NCI-H2081 (cell line): ENCODE data around the gene CEP57L1.
"Not testable (repeated sequence)": the region's sequence is repeated elsewhere in the genome, so short reads cannot be mapped to it uniquely, and the experiment has no call there.

ENCODE experiments used
- DNase-seq, 2 experiments: peaks; one replicate each; lab custom pipeline; 2025; lab: John Stamatoyannopoulos, UW

Gene CEP57L1

DNA sequence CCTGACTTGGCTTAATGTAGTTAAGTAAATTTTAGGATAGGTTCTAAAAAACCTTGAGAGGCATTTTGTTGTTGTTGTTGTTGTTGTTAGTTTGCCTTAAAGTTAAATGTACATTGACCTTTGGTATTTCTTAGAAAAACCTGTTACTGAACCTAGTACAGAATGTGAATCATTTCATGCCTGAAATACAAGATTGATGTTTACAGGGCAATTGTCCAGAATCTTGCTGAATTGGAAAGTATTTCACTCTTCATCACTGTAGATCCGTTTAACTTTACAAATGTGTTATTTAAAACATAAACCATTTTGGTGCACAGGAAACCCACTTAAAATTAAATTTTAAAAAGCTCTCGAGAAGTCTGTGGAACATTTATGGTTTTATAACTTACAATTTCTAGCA lies 75.0 kb downstream of the CEP57L1 start:
- no peak for DNase-seq

DNA sequence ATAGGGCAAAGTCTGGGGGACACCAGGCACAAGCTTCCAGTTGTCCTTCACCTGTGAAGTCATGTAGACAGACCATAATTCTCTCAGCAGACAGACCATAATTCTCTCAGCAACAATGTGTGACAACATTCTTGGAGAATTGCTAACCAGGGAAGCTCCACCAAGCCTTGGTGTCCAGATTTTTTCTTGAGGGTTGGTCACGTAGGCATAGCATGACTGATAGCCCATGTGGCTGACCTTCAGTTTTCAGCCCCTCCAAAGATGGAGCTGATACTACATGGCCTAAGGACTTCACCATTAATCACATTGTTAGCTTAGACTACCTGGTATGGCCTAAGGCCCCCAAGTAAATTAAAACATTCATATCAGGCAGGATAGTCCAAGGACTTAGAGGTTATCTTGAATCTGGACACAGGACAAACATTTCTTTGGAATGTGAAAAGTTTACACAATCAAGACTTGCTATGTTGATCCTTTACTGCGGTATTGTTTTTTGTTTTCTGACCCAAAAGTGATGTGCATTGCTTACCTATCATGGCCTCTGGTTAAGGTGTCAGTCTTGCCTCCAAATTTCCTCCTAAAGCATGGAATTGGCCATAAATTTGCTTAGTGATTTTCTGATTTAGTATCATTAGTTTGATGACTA lies 76.9 kb downstream of the CEP57L1 start:
- DNase-seq = no peak

DNA sequence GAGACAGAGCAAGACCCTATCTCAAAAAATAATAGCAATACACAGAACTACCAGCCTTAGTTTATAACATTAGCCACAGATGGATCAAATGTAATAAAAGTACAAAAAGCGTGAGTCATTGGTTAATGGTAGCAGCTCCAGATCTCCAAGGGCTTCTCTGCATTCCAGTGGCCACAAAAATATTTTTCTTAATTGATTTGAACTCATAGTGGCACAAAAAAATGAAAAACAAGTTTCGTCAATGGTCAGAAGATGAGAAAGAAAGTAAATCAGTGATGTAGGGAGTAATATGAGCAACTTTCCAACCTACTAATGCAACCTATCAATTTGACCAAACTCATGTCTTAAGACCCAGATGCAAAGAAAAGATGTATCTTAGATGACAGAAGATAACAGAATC lies 79.6 kb downstream of the CEP57L1 start:
- no peak for DNase-seq

DNA sequence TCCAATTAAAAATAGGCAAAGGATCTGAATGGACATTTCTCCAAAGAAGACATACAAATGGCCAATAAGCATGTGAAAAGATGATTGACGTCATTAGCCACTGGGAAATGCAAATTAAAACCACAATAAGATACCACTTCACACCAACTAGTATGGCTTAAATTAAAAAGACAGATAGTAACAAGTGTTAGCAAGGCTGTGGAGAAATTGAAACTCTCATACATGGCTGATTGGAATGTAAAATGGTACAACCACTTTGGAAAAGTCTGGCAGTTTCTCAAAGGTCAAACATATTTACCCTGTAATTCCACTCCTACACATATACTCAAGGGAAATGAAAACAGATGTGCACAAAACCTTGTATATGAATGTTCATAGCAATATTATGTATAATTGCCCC lies 83.6 kb downstream of the CEP57L1 start:
- no peak for DNase-seq

DNA sequence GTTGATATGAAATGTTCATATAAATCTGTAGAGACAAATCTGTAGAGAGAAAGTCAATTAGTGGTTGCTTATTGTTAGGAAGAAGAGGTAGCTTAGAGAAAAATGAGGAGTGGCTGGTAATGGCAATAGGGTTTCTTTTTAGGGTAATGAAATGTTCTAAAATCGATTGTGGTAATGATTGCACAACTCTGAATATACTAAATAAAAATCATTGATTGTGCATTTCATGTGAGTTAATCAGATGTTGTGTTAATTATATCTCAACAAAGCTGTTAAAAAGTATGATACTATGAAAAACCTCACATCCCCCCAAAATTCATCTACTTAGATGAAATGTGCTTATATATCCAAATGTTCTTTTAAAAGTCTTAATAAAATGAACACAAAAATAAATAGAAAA lies 84.2 kb downstream of the CEP57L1 start:
- no peak for DNase-seq

DNA sequence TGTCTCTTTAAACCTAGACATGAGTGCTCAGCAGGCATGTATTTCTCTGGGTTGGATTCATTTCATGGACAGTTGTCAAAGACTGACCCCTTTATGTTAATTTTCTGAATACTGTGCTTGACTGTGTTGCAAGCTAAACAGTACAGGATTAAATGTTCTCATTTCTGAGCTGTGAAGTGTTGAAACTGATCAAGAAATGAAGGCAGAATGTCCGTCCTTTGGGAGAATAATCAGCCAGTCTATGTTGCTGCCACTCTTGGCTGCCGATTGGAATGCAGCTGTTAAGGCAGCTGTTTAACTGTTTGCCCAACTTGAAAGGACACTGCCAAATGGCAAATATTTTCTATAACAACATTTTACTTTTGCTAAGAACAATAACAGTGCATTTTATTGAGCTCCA lies 87.3 kb downstream of the CEP57L1 start:
- peak in 1 of 2 experiments; percentile 27 for DNase-seq

DNA sequence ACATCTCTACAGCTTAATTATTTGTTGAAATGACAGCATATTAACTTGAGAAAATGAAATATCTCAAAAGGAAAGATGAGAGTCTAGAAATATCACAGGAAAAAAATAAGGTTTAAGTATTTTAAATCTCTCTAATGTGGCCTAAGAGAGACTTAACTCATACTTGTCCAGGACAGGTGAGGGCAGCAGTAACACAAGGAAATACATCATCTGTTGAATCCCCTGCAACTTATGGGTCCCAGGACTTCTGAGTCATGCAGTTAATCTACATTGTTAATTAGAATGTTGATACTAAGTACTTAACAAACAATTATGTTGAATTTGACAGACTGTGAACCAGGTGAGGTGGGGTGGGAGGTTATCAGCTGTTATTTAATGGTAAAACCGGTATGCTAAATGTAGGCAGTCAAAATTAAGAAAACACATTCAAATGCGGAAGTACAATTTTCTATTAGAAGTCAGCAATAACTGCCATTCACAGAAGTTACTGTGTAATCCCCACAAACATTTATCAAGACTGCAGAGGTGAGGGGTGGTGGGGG lies 87.9 kb downstream of the CEP57L1 start:
- no peak for DNase-seq

DNA sequence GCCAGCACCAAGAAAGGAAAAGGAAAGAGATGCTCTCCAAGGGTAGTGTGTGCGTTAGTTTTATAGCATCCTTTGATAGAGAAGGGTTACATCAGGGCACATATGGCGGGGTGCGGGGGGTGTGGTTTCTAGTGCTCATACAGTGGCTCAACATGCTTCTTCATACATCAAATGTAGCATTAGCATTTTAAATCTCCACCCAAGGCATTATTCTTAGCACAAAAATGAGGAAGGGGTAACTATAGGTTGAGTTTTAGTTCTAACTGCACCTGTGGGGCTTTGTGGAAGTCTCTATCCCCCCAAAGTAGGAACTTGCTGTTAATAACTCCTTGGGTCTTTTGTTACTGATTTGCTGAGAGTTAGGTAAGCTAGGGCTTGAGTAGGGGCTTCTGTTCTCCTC lies 89.3 kb downstream of the CEP57L1 start:
- DNase-seq = no peak

DNA sequence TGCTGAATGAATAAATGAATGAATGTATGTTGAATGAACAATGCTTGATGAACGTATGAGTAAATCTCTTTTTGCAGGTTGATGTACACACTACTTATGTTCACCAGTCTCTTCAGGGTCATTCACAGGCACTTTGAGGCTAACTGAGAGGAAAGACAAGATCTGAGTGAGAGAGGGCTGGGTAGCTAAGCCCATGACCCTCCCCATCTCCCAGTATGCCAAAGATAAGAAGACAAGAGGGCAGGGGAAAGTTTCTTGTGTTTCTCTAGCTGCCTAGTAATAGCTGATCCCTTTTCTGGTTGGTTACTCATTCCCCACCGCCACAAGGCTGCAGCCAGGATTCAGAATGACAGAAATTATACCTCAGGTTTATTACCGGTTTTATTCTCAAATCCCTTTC lies 90.7 kb downstream of the CEP57L1 start:
- DNase-seq = no peak

DNA sequence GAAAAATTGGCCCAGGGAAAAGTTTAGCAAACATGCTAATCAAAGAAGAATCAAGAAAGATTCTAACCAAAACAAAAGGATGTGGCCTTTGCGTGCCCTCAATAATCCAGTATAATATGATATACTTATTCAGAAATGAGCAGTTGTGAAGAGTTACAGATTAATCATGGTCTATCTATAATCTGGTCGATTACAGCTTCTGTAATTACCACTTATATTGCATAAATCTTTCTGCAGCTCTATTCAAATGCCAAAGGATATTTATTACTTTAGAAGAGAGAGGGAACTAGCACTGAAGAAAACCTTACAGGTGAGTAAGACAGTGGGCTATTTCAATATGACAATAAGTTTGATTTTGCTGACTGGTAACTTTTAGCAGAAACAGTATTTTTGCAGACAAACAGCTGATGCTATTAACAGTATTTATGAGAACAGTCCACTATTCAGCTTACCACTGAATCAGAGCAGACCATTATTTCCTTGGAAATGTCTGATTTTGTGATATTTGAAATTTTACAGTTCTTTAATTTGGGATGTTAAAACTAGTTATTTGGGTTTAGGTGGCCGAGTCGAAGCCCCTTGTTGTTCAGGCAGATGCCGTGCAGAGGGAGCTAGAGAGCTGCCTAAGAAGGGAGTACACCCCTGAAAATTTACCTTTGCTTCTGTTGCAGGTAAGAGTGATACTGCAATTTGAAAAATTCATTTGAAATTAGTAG lies 92.2 kb downstream of the CEP57L1 start:
- peak in 1 of 2 experiments; percentile 35 for DNase-seq

DNA sequence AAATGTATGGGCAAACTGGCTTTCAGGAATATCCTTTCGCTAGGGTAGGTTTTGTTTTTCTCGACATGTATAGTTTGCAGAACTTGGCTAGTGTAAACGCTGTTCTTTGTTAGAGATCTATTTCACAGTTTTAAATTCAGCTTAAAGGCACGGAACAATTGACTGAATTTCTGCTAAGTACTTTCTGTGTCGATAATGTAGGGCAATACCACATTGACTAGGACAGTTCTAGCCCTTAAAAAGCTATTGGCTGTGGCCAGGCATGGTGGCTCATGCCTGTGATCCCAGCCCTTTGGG lies 92.8 kb downstream of the CEP57L1 start:
- no peak for DNase-seq

DNA sequence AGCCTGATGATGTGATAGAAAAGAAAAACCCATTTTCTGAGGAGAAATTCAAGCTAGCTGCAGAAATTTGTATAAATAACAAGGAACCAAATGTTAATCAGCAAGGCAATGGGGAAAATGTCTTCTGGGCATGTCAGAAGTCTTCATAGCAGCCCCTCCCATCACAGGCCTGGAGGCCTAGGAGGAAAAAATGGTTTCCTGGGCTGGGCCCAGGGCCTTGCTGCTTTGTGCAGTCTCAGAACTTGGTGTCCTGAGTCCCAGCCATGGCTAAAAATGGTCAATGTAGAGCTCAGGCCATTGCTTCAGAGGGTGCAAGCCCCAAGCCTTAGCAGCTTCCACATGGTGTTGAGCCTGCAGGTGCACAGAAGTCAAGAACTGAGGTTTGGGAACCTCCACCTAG lies 96.1 kb downstream of the CEP57L1 start:
- DNase-seq = not testable (repeated sequence)

DNA sequence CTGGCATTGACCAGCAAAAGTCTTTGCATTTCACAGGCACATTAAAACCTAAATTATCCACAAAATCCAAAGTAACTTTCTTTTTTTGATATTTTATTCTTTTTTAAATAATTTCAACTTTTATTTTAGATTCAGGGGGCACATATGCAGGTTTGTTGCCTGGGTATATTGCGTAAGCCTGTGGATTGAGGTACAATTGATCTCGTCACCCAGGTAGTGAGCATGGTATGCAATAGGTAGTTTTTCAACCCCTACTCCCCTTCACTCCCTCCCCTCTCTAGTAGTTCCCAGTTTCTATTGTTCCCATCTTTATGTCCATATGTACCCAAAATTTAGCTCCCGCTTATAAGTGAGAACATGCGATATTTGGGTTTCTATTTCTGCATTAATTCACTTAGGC lies 97.6 kb downstream of the CEP57L1 start:
- no peak for DNase-seq

DNA sequence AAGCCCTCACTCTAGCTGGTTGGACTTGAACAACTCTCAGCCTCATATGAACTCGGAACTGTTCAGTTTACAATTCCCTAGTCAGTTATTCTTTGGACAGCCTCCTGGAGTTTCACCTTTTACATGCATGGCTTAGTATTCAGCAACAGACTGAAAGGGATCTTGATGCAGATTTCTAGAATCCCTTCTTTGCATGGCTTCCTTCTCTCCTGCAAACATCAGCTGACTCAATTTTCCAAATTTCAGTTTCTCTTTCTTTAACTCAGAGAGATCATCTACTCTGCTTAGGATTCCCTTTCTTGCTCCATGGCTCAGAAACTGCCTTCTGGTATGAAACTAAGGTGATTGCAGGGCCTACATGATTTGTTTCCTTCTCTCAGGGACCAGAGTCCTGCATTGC lies 99.6 kb downstream of the CEP57L1 start:
- DNase-seq = no peak

DNA sequence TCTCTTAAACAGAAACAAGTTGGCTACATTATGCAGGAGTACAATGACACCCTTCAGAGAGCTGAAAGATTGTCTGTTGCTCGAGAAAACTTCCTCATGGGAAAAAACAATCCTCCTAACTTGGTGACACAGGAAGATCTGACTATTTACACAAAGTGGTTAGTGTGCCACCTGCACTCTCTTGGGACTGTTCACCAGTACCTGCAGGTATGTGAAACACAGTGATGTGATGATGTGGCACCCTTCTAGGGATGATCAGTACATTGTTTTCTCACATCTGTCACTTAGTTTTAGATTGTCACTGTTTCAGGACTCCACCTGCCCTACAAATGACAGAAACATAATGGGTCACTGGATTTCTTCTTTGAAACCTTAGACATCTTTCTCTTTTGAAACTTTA lies 101.8 kb downstream of the CEP57L1 start:
- DNase-seq = no peak

DNA sequence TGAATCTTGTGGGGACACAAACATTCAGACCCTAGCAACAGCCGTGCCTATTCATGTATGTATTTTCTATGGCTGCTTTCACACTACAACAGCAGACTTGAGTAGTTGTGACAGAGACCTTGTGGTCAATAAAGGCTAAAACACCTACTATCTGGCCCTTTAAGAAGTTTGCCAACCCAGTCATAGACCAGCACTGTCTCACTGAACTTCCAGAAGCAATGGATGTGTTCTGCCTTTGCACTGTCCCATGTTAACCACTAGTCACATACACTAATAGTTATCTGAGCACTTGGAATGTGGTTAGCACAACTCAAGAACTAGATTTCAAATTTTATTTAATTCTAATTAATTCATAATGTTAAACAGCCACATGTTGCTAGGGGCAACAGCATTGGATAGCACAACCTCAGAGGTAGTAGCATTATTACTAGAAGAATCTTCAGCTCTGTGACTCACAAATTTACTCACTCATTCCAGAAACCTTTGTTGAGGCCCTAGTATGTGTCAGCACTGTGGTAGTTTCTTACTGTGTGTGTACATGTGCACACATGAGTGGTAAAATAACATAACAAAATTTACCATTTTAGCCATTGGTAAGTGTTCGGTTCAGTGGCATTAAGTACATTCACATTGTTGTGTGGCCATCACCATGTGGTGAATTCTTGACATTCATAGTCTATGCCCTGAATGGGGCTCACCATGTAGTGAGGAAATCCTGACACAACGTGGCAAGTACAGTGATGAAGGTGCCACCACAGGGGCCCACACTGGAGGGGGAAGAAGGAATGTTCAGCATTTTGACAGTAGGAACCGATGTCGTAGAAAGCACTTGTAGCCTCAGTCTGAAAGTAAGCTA lies 107.3 kb downstream of the CEP57L1 start:
- DNase-seq = no peak

DNA sequence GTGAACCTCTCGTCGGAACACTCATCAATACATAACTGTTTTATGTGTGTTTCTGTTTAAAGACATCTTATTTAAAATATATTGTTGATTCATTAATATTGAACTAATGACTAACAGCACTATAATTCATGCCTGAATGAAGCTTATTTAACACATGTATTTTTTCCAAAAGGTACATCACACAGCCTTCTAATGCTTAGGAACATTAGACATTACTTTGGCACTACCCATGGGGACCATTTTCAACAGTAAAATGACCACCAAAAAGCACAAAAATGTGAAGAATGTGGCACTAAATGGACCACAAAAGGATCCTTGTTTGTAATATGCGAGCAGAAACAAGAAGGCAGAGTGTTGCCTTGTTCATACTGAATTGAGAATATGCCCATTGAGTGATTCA lies 109.2 kb downstream of the CEP57L1 start:
- no peak for DNase-seq

DNA sequence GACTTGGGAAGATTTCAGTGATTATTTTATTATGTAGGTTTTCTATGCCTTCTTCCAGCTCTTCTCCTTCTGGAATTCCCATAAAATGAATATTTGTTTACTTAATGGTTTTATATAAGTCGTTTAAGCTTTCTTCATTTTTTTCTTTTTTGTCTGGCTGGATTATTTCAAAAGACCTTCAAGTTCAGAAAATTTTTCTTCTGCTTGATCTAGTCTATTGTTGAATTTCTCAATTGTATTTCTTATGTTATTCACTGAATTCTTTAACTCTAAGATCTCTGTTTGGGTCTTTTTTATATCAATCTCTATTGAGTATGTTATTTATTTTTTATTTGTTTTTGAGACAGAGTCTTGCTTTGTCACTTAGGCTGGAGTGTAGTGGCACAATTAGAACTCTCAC lies 117.4 kb downstream of the CEP57L1 start:
- DNase-seq = no peak
